ENCODE measurements around the gene ELMO1.

Gene ELMO1

GRCh38 chr7:36814311-36814710, 634.4 kb downstream of the ELMO1 start:
- H3K4me3 ChIP-seq (ENCODE audit: low read depth, low read length), result no peak overlapping the region
- TF ChIP-seq, protein P1, sequence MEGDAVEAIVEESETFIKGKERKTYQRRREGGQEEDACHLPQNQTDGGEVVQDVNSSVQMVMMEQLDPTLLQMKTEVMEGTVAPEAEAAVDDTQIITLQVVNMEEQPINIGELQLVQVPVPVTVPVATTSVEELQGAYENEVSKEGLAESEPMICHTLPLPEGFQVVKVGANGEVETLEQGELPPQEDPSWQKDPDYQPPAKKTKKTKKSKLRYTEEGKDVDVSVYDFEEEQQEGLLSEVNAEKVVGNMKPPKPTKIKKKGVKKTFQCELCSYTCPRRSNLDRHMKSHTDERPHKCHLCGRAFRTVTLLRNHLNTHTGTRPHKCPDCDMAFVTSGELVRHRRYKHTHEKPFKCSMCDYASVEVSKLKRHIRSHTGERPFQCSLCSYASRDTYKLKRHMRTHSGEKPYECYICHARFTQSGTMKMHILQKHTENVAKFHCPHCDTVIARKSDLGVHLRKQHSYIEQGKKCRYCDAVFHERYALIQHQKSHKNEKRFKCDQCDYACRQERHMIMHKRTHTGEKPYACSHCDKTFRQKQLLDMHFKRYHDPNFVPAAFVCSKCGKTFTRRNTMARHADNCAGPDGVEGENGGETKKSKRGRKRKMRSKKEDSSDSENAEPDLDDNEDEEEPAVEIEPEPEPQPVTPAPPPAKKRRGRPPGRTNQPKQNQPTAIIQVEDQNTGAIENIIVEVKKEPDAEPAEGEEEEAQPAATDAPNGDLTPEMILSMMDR (IDR thresholded peaks at IDR 0.05; ENCODE audit: low read depth, low read length, missing control alignments), result no peak
- no peak for DNase-seq (ENCODE audit: low read depth)
- in situ Hi-C loops (cut with HindIII; ENCODE audit: low sequenced_read_pairs), result no loop called here

- TF ChIP-seq, protein P1 (IDR thresholded peaks at IDR 0.05; ENCODE audit: low read depth, low read length, missing control alignments), result no peak
- H3K4me3 ChIP-seq (ENCODE audit: low read depth, low read length), result no peak overlapping the region
- in situ Hi-C loops (cut with HindIII; ENCODE audit: low sequenced_read_pairs), result no loop called here
- DNase-seq (ENCODE audit: low read depth), result no peak
These were observed 636.9 kb downstream of the ELMO1 start for GRCh38 chr7:36811807-36812206.

DNA sequence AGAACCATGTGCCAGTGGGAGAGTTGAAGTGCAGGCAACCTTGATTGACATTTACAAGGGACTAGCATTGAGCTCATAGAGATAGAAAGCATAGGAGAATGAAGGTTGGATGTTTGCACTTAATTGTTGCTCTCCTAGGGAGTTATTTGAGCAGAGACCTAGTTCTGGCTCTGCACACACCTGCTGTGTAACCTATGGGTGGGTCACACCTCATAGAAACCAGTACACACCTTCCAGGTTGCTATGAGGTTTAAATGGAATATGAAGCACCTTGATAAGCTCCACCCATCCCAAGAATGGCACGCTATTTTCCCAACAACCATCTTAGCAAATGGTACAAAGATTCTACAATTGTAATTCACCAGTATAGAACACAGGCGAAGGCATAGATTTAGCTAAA, 638.2 kb downstream of the ELMO1 start:
- TF ChIP-seq, protein P1 (IDR thresholded peaks at IDR 0.05; ENCODE audit: low read depth, low read length, missing control alignments), result no peak
- DNase-seq (ENCODE audit: low read depth), result no peak
- H3K4me3 ChIP-seq (ENCODE audit: low read depth, low read length), result no peak overlapping the region
- in situ Hi-C loops (cut with HindIII; ENCODE audit: low sequenced_read_pairs), result no loop called here

DNA sequence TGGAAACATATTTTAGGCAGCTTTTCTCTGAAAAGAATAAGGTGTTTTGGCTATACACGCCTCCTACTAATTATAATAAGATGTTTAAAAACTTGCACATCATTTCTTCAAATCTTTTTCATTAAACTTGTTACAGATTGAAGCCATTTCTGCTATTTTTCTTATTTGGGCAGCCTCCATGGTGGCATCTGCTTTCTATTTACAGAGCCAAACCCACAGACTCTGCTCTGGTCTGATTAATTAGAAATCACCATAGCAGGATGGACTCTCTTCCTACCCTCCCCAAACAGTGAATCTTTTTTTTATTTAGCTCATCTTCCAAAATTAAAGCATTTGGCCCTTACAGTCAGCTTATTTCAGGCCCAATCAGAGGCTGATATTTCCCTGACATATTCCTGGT, 638.6 kb downstream of the ELMO1 start:
- no peak for DNase-seq (ENCODE audit: low read depth)
- no peak overlapping the region for H3K4me3 ChIP-seq (ENCODE audit: low read depth, low read length)
- TF ChIP-seq, protein P1 (IDR thresholded peaks at IDR 0.05; ENCODE audit: low read depth, low read length, missing control alignments), result no peak
- in situ Hi-C loops (cut with HindIII; ENCODE audit: low sequenced_read_pairs), result no loop called here

GRCh38 chr7:36809510-36809909, 639.2 kb downstream of the ELMO1 start:
- in situ Hi-C loops (cut with HindIII; ENCODE audit: low sequenced_read_pairs), result no loop called here
- TF ChIP-seq, protein P1 (IDR thresholded peaks at IDR 0.05; ENCODE audit: low read depth, low read length, missing control alignments), result no peak
- no peak for DNase-seq (ENCODE audit: low read depth)
- H3K4me3 ChIP-seq (ENCODE audit: low read depth, low read length), result no peak overlapping the region

- no peak overlapping the region for H3K4me3 ChIP-seq (ENCODE audit: low read depth, low read length)
- no peak for DNase-seq (ENCODE audit: low read depth)
- TF ChIP-seq, protein P1 (IDR thresholded peaks at IDR 0.05; ENCODE audit: low read depth, low read length, missing control alignments), result no peak
- in situ Hi-C loops (cut with HindIII; ENCODE audit: low sequenced_read_pairs), result no loop called here
These were observed 639.6 kb downstream of the ELMO1 start for GRCh38 chr7:36809086-36809485.

DNA sequence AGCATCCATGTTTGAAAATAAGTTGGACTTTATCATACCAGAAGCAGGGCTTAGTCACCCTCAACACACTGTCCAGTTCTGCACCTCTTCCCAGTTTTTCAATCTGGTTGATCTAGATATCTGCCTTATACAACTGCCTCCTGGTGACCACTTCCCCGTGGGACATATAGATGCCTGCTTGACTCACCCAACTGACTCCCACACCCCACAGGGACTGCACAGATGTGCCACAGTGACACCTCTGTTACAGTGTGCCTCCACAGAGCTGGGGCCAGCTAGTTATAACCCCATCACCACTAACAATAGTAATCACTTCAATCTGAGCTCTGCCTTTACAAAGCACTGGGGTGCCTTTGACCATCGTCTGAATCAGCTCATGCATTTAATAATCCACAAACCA, 641.8 kb downstream of the ELMO1 start:
- DNase-seq (ENCODE audit: low read depth), result no peak
- in situ Hi-C loops (cut with HindIII; ENCODE audit: low sequenced_read_pairs), result no loop called here
- H3K4me3 ChIP-seq (ENCODE audit: low read depth, low read length), result no peak overlapping the region
- TF ChIP-seq, protein P1 (IDR thresholded peaks at IDR 0.05; ENCODE audit: low read depth, low read length, missing control alignments), result no peak

All from astrocyte of the cerebellum (primary cell).